Stomach (tissue), 4 donors: ENCODE results near the gene MCCC2.

Experiments used
- CTCF ChIP-seq, 7 experiments: fragments of 450-650 bp in 4 of 7; fragments of 200-600 bp in 3 of 7; sonication (generic) in 3 of 7; IDR thresholded peaks; one replicate each; pipeline ENCODE4 v1.5.1; 2016 to 2019; ENCODE audit warnings: antibody characterized with exemption in 7 of 7, control low read depth in 2 of 7, mild to moderate bottlenecking in 1 of 7
- POLR2A ChIP-seq, 4 donors: fragments of 450-650 bp; IDR thresholded peaks; one replicate each; pipeline ENCODE4 v1.6.1; 2016; ENCODE audit warnings: antibody characterized with exemption in 4 of 4, control low read depth in 2 of 4, mild to moderate bottlenecking in 1 of 4, moderate library complexity in 1 of 4
- POLR2AphosphoS5 ChIP-seq, 3 donors: sonication (generic); formaldehyde crosslinking; IDR thresholded peaks; one replicate each; pipeline ENCODE4 v1.6.1; 2016; ENCODE audit warnings: antibody characterized with exemption in 3 of 3

DNA sequence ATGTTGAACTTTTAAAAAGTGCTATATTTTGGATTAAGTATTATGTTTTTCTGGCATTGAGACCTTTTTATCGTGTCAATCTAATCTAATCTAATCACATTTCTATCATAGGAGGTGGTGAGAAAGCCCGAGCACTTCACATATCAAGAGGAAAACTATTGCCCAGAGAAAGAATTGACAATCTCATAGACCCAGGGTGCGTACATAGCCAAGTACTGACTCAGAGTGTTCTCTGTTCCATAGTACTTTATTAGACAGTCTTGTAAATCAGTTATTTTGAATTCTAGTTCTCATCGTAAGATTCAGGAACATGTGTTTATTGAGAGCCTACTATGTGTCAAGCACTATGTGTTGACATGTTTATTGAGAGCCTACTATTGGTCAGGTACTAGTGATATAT, 9.0 kb downstream of the MCCC2 start:
- TF ChIP-seq CTCF (IDR thresholded peaks at IDR 0.05): no peak
- no peak for TF ChIP-seq POLR2A (IDR thresholded peaks at IDR 0.05)
- no peak for TF ChIP-seq POLR2AphosphoS5 (IDR thresholded peaks at IDR 0.05)
